ENCODE data around the gene SLC30A2. TPM values are rescaled to one million over a fixed set of nuclear protein-coding genes. Genes with fewer than 3 reads are reported as not detected.

SLC30A2 gene
- total RNA-seq, 1 experiment from 2014 or later: 0.07 TPM

- Histone ChIP-seq H2AFZ (ENCODE audit: low read length) (no peak overlapping the region), H3K4me3 (ENCODE audit: low read length) (no peak overlapping the region), H3K36me3 (ENCODE audit: low read depth, low read length) (no peaks in the 10 kb centered on the region), H3K9me2 (replicated peaks; ENCODE audit: low read length) (no peaks in the 10 kb centered on the region), H3K9me3 (ENCODE audit: low read length) (no peaks in the 10 kb centered on the region), H3K27ac (ENCODE audit: low read length) (no peak overlapping the region), H3K27me3 (ENCODE audit: low read length) (peaks cover 30% of the 10 kb centered on the region), H4K20me1 (ENCODE audit: low read length) (no peaks in the 10 kb centered on the region), H3K4me1 (ENCODE audit: insufficient read depth, low read length) (no peaks in the 10 kb centered on the region), H3F3A (ENCODE audit: low read length, unreplicated experiment) (no peaks in the 10 kb centered on the region), H3K9ac (ENCODE audit: low read length) (no peak overlapping the region), H3K79me2 (ENCODE audit: low read length) (no peaks in the 10 kb centered on the region), H3K4me2 (ENCODE audit: low read length) (no peak overlapping the region)
- TF ChIP-seq EZH2phosphoT487 (IDR thresholded peaks at IDR 0.05; ENCODE audit: borderline replicate concordance, low read length) (no peak), CTCF (conservative IDR thresholded peaks at IDR 0.05; ENCODE audit: low read depth, low read length) (no peak), EZH2 (IDR thresholded peaks at IDR 0.05; ENCODE audit: low read length, unreplicated experiment) (no peak)
- no TSS peak for BruUV-seq (replicated peaks)
- DNase-seq: no peak
- ChIA-PET POLR2A (ENCODE audit: unreplicated experiment) (no interaction called here), CTCF (no interaction called here)
- no peak for ATAC-seq
- intact Hi-C loops (cut with micrococcal nuclease): no loop called here
These were observed 3.8 kb upstream of the SLC30A2 start for GRCh38 chr1:26049531-26050247.

DNA sequence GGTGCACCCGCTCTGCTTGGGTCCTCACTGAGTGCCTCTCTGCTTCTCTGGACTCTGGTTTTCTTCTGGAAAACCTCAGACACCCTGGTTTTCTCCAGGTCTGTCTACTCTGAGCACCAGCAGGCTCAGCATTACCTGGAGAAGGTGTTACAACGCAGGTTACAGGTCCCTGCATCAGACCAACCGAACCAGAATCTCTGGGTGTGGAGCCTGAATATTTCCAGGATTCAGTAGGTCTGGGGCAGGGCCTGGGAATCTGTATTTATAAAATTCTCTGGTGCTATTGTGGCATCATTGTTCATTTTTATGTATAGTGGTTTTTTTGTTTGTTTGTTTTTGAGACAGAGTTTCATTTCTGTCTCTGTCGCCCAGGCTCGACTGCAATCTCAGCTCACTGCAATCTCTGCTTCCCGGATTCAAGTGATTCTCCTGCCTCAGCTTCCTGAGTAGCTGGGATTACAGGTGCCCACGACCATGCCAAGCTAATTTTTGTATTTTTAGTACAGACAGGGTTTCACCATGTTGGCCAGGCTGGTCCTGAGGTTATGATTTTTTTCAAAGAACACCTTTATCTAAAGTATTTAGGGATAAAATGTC, 1.5 kb upstream of the SLC30A2 start:
- TF ChIP-seq EZH2 (IDR thresholded peaks at IDR 0.05; ENCODE audit: low read length, unreplicated experiment) (no peak), CTCF (conservative IDR thresholded peaks at IDR 0.05; ENCODE audit: low read depth, low read length) (no peak), EZH2phosphoT487 (IDR thresholded peaks at IDR 0.05; ENCODE audit: borderline replicate concordance, low read length) (no peak)
- no peak overlapping the region for H2AFZ ChIP-seq (ENCODE audit: low read length)
- H4K20me1 ChIP-seq (ENCODE audit: low read length): no peaks in the 10 kb centered on the region
- BruUV-seq (replicated peaks): no TSS peak
- ChIA-PET CTCF (no interaction called here), POLR2A (ENCODE audit: unreplicated experiment) (no interaction called here)
- no peak overlapping the region for H3K4me3 ChIP-seq (ENCODE audit: low read length)
- H3K9me2 ChIP-seq (replicated peaks; ENCODE audit: low read length): no peaks in the 10 kb centered on the region
- no peaks in the 10 kb centered on the region for H3K79me2 ChIP-seq (ENCODE audit: low read length)
- no peaks in the 10 kb centered on the region for H3K9me3 ChIP-seq (ENCODE audit: low read length)
- no peaks in the 10 kb centered on the region for H3K4me1 ChIP-seq (ENCODE audit: insufficient read depth, low read length)
- no peak for DNase-seq
- H3K27ac ChIP-seq (ENCODE audit: low read length): no peak overlapping the region
- no peak overlapping the region for H3K9ac ChIP-seq (ENCODE audit: low read length)
- intact Hi-C loops (cut with micrococcal nuclease): no loop called here
- H3K27me3 ChIP-seq (ENCODE audit: low read length): peaks cover 35% of the 10 kb centered on the region
- no peak for ATAC-seq
- H3K36me3 ChIP-seq (ENCODE audit: low read depth, low read length): no peaks in the 10 kb centered on the region
- no peaks in the 10 kb centered on the region for H3F3A ChIP-seq (ENCODE audit: low read length, unreplicated experiment)
- no peak overlapping the region for H3K4me2 ChIP-seq (ENCODE audit: low read length)

All from PC-3 (cell line).